ENCODE measurements around the gene SLC48A1.

SLC48A1 gene

GRCh38 chr12:47828008-47828975 lies 55.3 kb downstream of the SLC48A1 start:
- Mint-ChIP-seq H3K36me3 (ENCODE audit: low read depth) (peaks cover 2% of the 10 kb centered on the region), H3K9me3 (no peaks in the 10 kb centered on the region), H3K27me3 (ENCODE audit: low read depth) (no peaks in the 10 kb centered on the region), H3K27ac (peak overlapping the region; percentile 59), H3K4me1 (ENCODE audit: low read depth) (peaks cover 67% of the 10 kb centered on the region), H3K4me3 (no peak overlapping the region)
- no peak for DNase-seq (ENCODE audit: low spot score)

- peak overlapping the region; percentile 29 for H3K27ac Mint-ChIP-seq
- no peaks in the 10 kb centered on the region for H3K27me3 Mint-ChIP-seq (ENCODE audit: low read depth)
- peaks cover 68% of the 10 kb centered on the region for H3K4me1 Mint-ChIP-seq (ENCODE audit: low read depth)
- peak overlapping the region; percentile 41 for H3K4me3 Mint-ChIP-seq
- peaks cover 2% of the 10 kb centered on the region for H3K36me3 Mint-ChIP-seq (ENCODE audit: low read depth)
- DNase-seq (ENCODE audit: low spot score): no peak
- H3K9me3 Mint-ChIP-seq: no peaks in the 10 kb centered on the region
Measured at GRCh38 chr12:47828976-47829482, 56.0 kb downstream of the SLC48A1 start.

GRCh38 chr12:47829584-47829983 lies 56.5 kb downstream of the SLC48A1 start:
- peak overlapping the region; percentile 29 for H3K27ac Mint-ChIP-seq
- peaks cover 68% of the 10 kb centered on the region for H3K4me1 Mint-ChIP-seq (ENCODE audit: low read depth)
- peak overlapping the region; percentile 41 for H3K4me3 Mint-ChIP-seq

More at GRCh38 chr12:47829584-47829983, 56.5 kb downstream of the SLC48A1 start:
- Mint-ChIP-seq H3K36me3 (ENCODE audit: low read depth) (no peaks in the 10 kb centered on the region), H3K9me3 (no peaks in the 10 kb centered on the region), H3K27me3 (ENCODE audit: low read depth) (no peaks in the 10 kb centered on the region)
- no peak for DNase-seq (ENCODE audit: low spot score)
